SK-N-SH treated with all-trans-retinoic acid at 6 μM for 48 hours (cell line): ENCODE measurements around the gene ZEB2.

Experiments used
- ARNTL ChIP-seq: fragments of 450-650 bp; formaldehyde crosslinking; IDR thresholded peaks from 2 replicates; pipeline ENCODE4 v1.5.0; 2020; ENCODE audit warnings: low read depth, mild to moderate bottlenecking, moderate library complexity, borderline replicate concordance
- GLIS3 ChIP-seq: fragments of 250-450 bp; sonication (Bioruptor Pico); IDR thresholded peaks from 2 replicates; pipeline ENCODE4 v1.5.0; 2020; ENCODE audit warnings: mild to moderate bottlenecking, moderate library complexity
- PATZ1 ChIP-seq: fragments of 250-450 bp; sonication (Bioruptor Pico); IDR thresholded peaks from 2 replicates; pipeline ENCODE4 v1.8.0; 2020; ENCODE audit warnings: mild to moderate bottlenecking, moderate library complexity, borderline replicate concordance
- ZFP3 ChIP-seq: fragments of 250-450 bp; sonication (Bioruptor Pico); IDR thresholded peaks from 2 replicates; pipeline ENCODE4 v1.5.0; 2020; ENCODE audit warnings: mild to moderate bottlenecking, moderate library complexity
- ZNF565 ChIP-seq: fragments of 450-650 bp; formaldehyde crosslinking; conservative IDR thresholded peaks from 2 replicates; pipeline ENCODE4 v1.5.0; 2020; ENCODE audit warnings: low read depth, mild to moderate bottlenecking, moderate library complexity
- TF ChIP-seq, protein P1 (sequence below): fragments of 250-450 bp; sonication (Bioruptor Pico); IDR thresholded peaks from 2 replicates; pipeline ENCODE4 v1.5.1; 2021; ENCODE audit warnings: mild to moderate bottlenecking, moderate library complexity

GRCh38 chr2:144479659-144480058 lies 40.3 kb downstream of the ZEB2 start:
- TF ChIP-seq ZNF565 (CRISPR knock-in tag) (no peak), GLIS3 (CRISPR knock-in tag) (no peak), PATZ1 (no peak), ARNTL (CRISPR knock-in tag) (no peak), ZFP3 (CRISPR knock-in tag) (no peak)
- TF ChIP-seq, protein P1, sequence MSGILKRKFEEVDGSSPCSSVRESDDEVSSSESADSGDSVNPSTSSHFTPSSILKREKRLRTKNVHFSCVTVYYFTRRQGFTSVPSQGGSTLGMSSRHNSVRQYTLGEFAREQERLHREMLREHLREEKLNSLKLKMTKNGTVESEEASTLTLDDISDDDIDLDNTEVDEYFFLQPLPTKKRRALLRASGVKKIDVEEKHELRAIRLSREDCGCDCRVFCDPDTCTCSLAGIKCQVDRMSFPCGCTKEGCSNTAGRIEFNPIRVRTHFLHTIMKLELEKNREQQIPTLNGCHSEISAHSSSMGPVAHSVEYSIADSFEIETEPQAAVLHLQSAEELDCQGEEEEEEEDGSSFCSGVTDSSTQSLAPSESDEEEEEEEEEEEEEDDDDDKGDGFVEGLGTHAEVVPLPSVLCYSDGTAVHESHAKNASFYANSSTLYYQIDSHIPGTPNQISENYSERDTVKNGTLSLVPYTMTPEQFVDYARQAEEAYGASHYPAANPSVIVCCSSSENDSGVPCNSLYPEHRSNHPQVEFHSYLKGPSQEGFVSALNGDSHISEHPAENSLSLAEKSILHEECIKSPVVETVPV (CRISPR knock-in tag): no peak
